Lung microvascular endothelial cell (primary cell): ENCODE measurements around the gene MTIF3. TPM values are rescaled to one million over a fixed set of nuclear protein-coding genes. Genes with fewer than 3 reads are reported as not detected.
A peak's percentile ranks its signal among the peaks of the same experiment; 100 is the strongest.
"Not testable (repeated sequence)": the region's sequence is repeated elsewhere in the genome, so short reads cannot be mapped to it uniquely, and the experiment has no call there.

Source experiments
- DNase-seq, 2 donors: peaks; one replicate each; pipeline versions ENCODE4 v3.0.0 to v3.0.0-alpha.2; 2010; ENCODE audit warnings: low read depth in 2 of 2
- total RNA-seq: library from RNA; depleted of rRNA; stranded (reverse); fragments of >200 nt; gene quantifications from 2 replicates; pipeline ENCODE4 v1.2.1, GENCODE V29; 2014

Gene MTIF3
- total RNA-seq, 1 donor from 2014 or later, result 35.7 TPM

GRCh38 chr13:27415116-27415515 is 35.2 kb downstream of the MTIF3 start:
- DNase-seq, result no peak

GRCh38 chr13:27411341-27411740 is 39.0 kb downstream of the MTIF3 start:
- no peak for DNase-seq

DNA sequence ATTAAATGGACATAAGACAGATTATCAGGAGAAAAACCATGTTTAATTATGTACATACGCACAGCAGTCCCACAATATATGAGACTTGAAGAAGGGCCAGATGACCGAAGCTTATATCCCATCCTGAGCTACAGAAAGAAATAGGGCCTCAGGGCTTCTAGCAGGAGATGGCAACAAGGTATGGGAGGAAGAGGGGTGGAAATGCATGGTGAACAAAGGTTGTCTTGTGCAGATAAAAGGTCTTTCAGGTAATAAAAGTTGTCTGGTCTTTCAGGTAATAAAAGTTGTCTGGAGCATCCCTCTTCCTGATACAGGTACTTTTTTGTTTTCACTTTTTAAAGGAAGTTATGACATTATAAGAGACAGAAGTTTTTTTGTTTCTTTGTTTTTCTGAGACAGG is 41.4 kb downstream of the MTIF3 start:
- DNase-seq, result no peak

GRCh38 chr13:27408074-27408473 is 42.3 kb downstream of the MTIF3 start:
- no peak for DNase-seq

DNA sequence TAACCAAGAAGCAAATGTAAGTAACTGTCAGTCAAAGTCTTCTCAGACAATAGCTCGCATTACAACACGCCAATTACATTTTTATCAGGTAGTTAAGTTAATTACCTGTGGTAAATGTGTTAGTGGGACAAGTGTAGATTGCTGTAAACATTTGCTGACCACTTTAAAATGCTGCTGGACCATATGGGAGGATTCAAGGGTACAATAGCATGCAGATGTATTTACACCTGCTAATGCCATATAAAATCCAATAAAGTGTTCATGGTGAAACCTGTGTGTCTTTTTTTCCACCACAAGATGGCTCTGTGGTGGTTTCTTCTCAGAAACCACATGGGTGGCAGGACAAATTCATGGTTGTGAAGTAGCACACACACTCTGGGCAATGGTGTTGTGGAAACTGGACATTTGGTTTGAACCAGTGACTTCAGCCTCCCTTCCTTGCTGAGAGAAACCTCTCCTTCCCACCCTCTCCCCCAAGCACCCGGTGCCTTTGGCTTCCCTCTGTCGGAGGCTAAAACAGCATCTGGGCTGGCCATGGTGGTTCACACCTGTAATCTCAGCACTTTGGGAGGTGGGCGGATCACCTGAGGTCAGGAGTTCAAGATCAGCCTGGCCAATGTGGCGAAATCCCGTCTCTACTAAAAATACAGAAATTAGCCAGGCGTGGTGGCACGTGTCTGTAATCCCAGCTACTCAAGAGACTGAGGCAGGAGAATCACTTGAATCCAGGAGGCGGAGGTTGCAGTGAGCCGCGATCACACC is 44.0 kb downstream of the MTIF3 start:
- peak; percentile 61 to 72 for DNase-seq

- no peak for DNase-seq
These were observed 44.7 kb downstream of the MTIF3 start for GRCh38 chr13:27405546-27406134.

DNA sequence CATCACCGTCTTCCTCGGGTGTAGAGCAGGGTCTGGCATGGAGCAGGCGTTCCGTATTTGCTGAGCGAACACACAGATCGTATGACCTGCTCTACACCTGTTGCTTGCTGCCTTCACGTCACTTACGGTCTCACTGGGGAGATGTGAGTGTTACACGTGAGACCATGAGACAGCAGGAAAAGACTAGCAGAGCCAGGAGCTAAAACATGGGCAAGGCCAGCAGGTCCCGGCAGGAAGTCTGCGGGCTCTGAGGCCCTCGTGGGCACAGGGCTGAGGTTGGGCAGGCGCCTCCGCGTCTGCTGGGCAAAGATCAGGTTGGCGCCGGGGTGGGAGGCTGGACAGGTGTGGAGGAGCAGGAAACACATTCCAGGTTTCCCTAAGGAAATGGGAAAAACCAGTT is 45.7 kb downstream of the MTIF3 start:
- DNase-seq, result no peak

DNA sequence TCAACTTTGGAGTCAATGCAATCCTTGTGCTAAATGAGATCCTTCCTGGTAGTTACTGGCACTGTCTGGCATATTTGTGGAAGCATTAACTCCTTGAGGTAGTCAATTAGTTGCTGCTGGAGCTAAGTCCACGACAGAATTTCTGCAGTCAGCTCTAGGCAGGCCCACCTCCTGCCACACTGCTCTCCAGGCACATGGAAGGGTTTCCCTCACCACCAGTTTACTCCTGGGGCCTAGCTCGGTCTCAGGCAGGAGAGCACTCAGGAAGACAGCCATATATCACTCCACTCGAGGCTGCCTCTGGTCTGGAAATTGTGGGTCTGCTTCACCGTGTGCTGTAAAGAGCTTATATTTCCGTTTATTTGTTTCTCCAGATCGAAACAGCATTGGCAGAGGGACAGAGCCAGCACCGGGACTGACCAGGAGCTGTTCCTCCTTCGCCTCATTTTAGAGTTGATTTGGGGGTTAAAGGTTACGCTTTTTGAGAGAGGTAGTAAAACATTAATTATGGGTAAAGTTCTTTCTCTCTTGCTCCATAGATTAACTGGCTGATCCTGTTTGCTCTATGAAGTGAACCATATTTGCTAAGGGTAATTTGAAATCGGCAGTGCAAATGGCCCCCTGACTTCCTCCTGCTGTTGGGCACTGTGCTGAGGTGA is 46.5 kb downstream of the MTIF3 start:
- no peak for DNase-seq

- peak in 1 of 2 donors; percentile 37 for DNase-seq
These were observed 47.1 kb downstream of the MTIF3 start for GRCh38 chr13:27403203-27403678.

DNA sequence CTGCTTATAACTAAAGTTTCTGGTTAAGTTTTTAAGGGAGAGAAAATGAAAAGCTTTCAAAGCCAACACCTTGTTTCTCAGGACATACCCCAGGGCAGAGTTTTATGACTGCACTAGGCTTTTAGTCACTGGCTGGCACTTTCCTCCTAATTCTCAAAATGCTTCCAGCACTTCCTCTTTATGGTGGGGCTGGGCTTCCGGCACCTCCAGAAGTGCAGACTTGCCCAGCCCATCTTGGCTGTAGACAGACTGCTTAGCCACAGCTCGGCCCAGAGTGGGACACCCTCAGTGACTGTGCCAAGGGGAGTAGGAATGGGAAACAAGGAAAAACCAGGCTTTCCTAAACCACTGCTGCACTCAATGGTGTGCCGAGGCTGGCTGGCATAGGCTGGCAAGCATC is 49.2 kb downstream of the MTIF3 start:
- no peak for DNase-seq

DNA sequence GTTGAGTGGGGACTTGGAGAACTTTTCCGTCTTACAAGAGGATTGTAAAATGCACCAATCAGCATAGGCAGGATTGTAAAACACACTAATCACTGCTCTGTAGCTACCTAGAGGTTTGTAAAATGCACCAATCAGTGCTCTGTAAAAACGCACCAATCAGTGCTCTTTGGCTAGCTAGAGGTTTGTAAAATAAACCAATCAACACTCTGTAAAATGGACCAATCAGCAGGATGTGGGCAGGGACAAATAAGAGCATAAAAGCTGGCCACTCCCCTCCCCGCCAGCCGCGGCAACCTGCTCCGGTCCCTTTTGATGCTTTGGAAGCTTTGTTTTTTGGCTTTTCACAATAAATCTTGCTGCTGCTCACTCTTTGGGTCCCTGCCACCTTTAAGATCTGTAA is 50.0 kb downstream of the MTIF3 start:
- not testable (repeated sequence) for DNase-seq

GRCh38 chr13:27398360-27398759 is 52.0 kb downstream of the MTIF3 start:
- no peak for DNase-seq

- no peak for DNase-seq
These were observed 54.0 kb downstream of the MTIF3 start for GRCh38 chr13:27396252-27396846.

- no peak for DNase-seq
These were observed 55.3 kb downstream of the MTIF3 start for GRCh38 chr13:27395007-27395510.

- DNase-seq, result no peak
These were observed 57.3 kb downstream of the MTIF3 start for GRCh38 chr13:27393101-27393500.

DNA sequence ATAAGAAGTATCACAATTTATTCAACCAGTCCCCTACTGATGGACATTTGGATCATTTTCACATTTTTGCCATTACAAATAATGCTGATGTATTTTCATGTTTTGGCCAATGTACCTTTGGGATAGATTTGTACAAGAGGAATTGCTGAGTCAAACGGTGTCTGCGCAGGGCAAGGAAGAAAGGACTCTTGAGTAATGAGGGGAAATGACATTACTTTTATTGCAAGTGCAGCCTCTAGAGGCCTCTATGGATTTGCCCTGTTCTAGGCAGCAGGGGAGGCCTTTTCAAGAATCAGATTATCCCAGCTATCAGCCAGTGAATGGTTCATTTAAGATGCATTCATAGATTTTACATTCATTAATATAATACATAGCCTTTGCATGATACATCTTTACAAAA is 58.9 kb downstream of the MTIF3 start:
- no peak for DNase-seq

DNA sequence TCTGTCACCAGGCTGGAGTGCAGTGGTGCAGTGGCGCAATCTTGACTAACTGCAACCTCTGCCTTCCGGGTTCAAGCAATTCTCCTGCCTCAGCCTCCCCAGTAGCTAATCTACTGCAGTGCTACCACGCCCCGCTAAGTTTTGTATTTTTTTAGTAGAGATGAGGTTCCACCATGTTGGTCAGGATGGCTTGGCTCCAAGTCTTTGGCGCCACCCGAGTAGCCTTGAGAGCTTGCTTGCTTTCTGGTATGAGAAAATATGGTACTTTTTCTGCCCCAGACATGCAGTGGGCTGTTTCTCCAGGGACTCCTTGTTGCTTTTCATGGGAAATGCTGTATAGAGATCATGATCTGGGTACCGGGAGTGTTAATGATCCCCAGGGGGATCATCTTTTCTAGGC is 60.5 kb downstream of the MTIF3 start:
- no peak for DNase-seq

GRCh38 chr13:27388241-27388640 is 62.1 kb downstream of the MTIF3 start:
- DNase-seq, result no peak
